Upper lobe of right lung (tissue), 1 donor: ENCODE data around the gene AGTPBP1. TPM values are rescaled to one million over a fixed set of nuclear protein-coding genes. Genes with fewer than 3 reads are reported as not detected.

Source experiments
- ATAC-seq: fragments of 200-7000 bp; cut with Tn5 transposase; one replicate; pipeline ENCODE4 v1.9.1; 2020; ENCODE audit warnings: mild to moderate bottlenecking, moderate library complexity
- DNase-seq: peaks from one replicate; pipeline ENCODE4 v3.0.0-alpha.2; 2020
- H3K27ac ChIP-seq: fragments of 200-600 bp; one replicate; pipeline ENCODE4 v1.8.0; 2022
- H3K27me3 ChIP-seq: fragments of 200-600 bp; one replicate; pipeline ENCODE4 v1.8.0; 2022; ENCODE audit warnings: mild to moderate bottlenecking
- H3K36me3 ChIP-seq: fragments of 200-600 bp; one replicate; pipeline ENCODE4 v1.8.0; 2022
- H3K4me1 ChIP-seq: fragments of 200-600 bp; one replicate; pipeline ENCODE4 v1.8.0; 2022
- H3K4me3 ChIP-seq: fragments of 200-600 bp; one replicate; pipeline ENCODE4 v1.8.0; 2022; ENCODE audit warnings: mild to moderate bottlenecking
- H3K9me3 ChIP-seq: fragments of 200-600 bp; one replicate; pipeline ENCODE4 v1.8.0; 2022
- CTCF ChIP-seq: fragments of 200-600 bp; IDR thresholded peaks from one replicate; pipeline ENCODE4 v1.8.0; 2022; ENCODE audit warnings: antibody characterized with exemption
- intact Hi-C: fragments of 100-400 bp; cut with DNase I; formaldehyde crosslinking; loops from one replicate; pipeline ENCODE4 v1.11.0; 2022
- total RNA-seq: library from RNA; stranded (reverse); fragmentation: NEBNext Ultra II Directional; extraction: Animal tissue kit (Norgen Biotek cat#: 25700); gene quantifications from one replicate; pipeline ENCODE4 v1.2.1, GENCODE V29; 2021
- donor health status: DM: no; HTN: yes; CAD: no; lungs with severe emphysema.

Gene AGTPBP1
- total RNA-seq, 1 donor from 2014 or later, result 51.7 TPM

GRCh38 chr9:85602742-85603141 lies 139.0 kb downstream of the AGTPBP1 start:
- ATAC-seq (no peak), DNase-seq (no peak)
- Histone ChIP-seq H3K4me3 (no peak overlapping the region), H3K9me3 (no peaks in the 10 kb centered on the region), H3K27ac (no peak overlapping the region), H3K27me3 (no peaks in the 10 kb centered on the region), H3K36me3 (no peaks in the 10 kb centered on the region), H3K4me1 (no peaks in the 10 kb centered on the region)
- intact Hi-C loops, result no loop called here
- no peak for TF ChIP-seq CTCF

- no peaks in the 10 kb centered on the region for H3K4me1 ChIP-seq
- DNase-seq (no peak), ATAC-seq (peak; percentile 52)
- no peak overlapping the region for H3K4me3 ChIP-seq
- no peaks in the 10 kb centered on the region for H3K27me3 ChIP-seq
- H3K9me3 ChIP-seq, result no peaks in the 10 kb centered on the region
- no peak for TF ChIP-seq CTCF
- H3K27ac ChIP-seq, result no peak overlapping the region
- intact Hi-C loops, result no loop called here
- H3K36me3 ChIP-seq, result no peaks in the 10 kb centered on the region
These were observed 141.0 kb downstream of the AGTPBP1 start for GRCh38 chr9:85600675-85601263.

- ATAC-seq (no peak), DNase-seq (no peak)
- Histone ChIP-seq H3K9me3 (no peaks in the 10 kb centered on the region), H3K4me3 (no peak overlapping the region), H3K27ac (no peak overlapping the region), H3K36me3 (peaks cover 4% of the 10 kb centered on the region), H3K27me3 (no peaks in the 10 kb centered on the region), H3K4me1 (no peaks in the 10 kb centered on the region)
- TF ChIP-seq CTCF, result no peak
- intact Hi-C loops, result no loop called here
These were observed 142.1 kb downstream of the AGTPBP1 start for GRCh38 chr9:85599540-85600105.

GRCh38 chr9:85594316-85594715 lies 147.4 kb downstream of the AGTPBP1 start:
- Histone ChIP-seq H3K36me3 (peaks cover 13% of the 10 kb centered on the region), H3K27ac (no peak overlapping the region), H3K4me1 (no peaks in the 10 kb centered on the region), H3K4me3 (no peak overlapping the region), H3K27me3 (no peaks in the 10 kb centered on the region), H3K9me3 (no peaks in the 10 kb centered on the region)
- TF ChIP-seq CTCF, result no peak
- DNase-seq, result no peak
- intact Hi-C loops, result no loop called here
- no peak for ATAC-seq

GRCh38 chr9:85586684-85587083 lies 155.1 kb downstream of the AGTPBP1 start:
- intact Hi-C loops, result no loop called here
- DNase-seq (no peak), ATAC-seq (no peak)
- H3K4me1 ChIP-seq, result no peaks in the 10 kb centered on the region
- H3K9me3 ChIP-seq, result no peaks in the 10 kb centered on the region
- no peak for TF ChIP-seq CTCF
- H3K27ac ChIP-seq, result no peak overlapping the region
- H3K36me3 ChIP-seq, result no peaks in the 10 kb centered on the region
- H3K27me3 ChIP-seq, result no peaks in the 10 kb centered on the region
- no peak overlapping the region for H3K4me3 ChIP-seq
